HepG2 (cell line): ENCODE measurements around the gene ZFYVE28. TPM values are rescaled to one million over a fixed set of nuclear protein-coding genes. Genes with fewer than 3 reads are reported as not detected.
A peak's percentile ranks its signal among the peaks of the same experiment; 100 is the strongest.

ENCODE experiments used
- ATAC-seq: fragments of 200-7000 bp; cut with Tn5 transposase; 3 replicates; pipeline ENCODE4 v1.9.1; 2020; ENCODE audit warnings: mild to moderate bottlenecking, moderate library complexity
- BruUV-seq: library from RNA; stranded (reverse); fragments of 400-500 nt; replicated peaks from 2 replicates; lab custom pipeline; 2021; lab: Mats Ljungman, UMichigan
- CTCF ChIA-PET: fragments of 300-600 bp; formaldehyde crosslinking; extraction: SDS; loops from one replicate; lab custom pipeline; 2021; ENCODE audit warnings: low total read pairs, inconsistent platforms, low intra/inter-chr PET ratio; lab: Yijun Ruan, JAX
- POLR2A ChIA-PET: fragments of 350-600 bp; sonication (Branson Sonifier 250); formaldehyde crosslinking; loops from one replicate; lab custom pipeline; 2020; ENCODE audit warnings: antibody characterized with exemption, inconsistent platforms; lab: Yijun Ruan, JAX
- DNase-seq: peaks from one replicate; pipeline ENCODE4 v3.0.0-alpha.2; 2015; ENCODE audit warnings: low spot score
- FAIRE-seq: peaks from 3 replicates; lab custom pipeline; 2011; peaks lifted over from hg19 to GRCh38; lab: Jason Lieb, UNC
- H2AFZ ChIP-seq: one replicate; pipeline ENCODE4 v1.6.1; 2011; ENCODE audit warnings: low read length, inconsistent platforms
- H3K27ac ChIP-seq: fragments of 300-600 bp; 3 replicates; pipeline ENCODE4 v1.8.0; 2011; ENCODE audit warnings: mixed run types, mild to moderate bottlenecking, mixed read lengths, low read length, inconsistent platforms; ENCODE audit not compliant: insufficient read depth; ENCODE audit errors: extremely low read length
- H3K27me3 ChIP-seq, 2 experiments: fragments of 200-600 bp in 1 of 2; 2 replicates in 1 of 2; 3 replicates in 1 of 2; pipeline versions ENCODE4 v1.6.0 to v1.8.0; 2011; ENCODE audit warnings: low read length in 2 of 2, mild to moderate bottlenecking in 2 of 2, moderate library complexity in 2 of 2, inconsistent platforms in 1 of 2; ENCODE audit not compliant: insufficient read depth in 2 of 2, control insufficient read depth in 1 of 2
- H3K36me3 ChIP-seq, 2 experiments: fragments of 200-600 bp in 1 of 2; replicated peaks in 1 of 2; 2 replicates in 1 of 2; 3 replicates in 1 of 2; pipeline versions ENCODE4 v1.5.1 to v1.8.0; 2011; ENCODE audit warnings: low read length in 2 of 2, inconsistent platforms in 1 of 2; ENCODE audit not compliant: insufficient read depth in 2 of 2, control insufficient read depth in 1 of 2
- H3K4me1 ChIP-seq: 2 replicates; pipeline ENCODE4 v1.5.1; 2012; ENCODE audit warnings: low read length, inconsistent platforms; ENCODE audit not compliant: insufficient read depth
- H3K4me2 ChIP-seq: 2 replicates; pipeline ENCODE4 v1.6.0; 2011; ENCODE audit warnings: low read depth, low read length, inconsistent platforms
- H3K4me3 ChIP-seq, 3 experiments: fragments of 200-600 bp in 1 of 3; sonication (generic), shearing (Covaris generic) in 1 of 3; replicated peaks in 1 of 3; 2 replicates each; pipeline ENCODE4 v1.5.1; 2011 to 2016; ENCODE audit warnings: low read length in 3 of 3, inconsistent platforms in 2 of 3, low read depth in 2 of 3, mild to moderate bottlenecking in 2 of 3, control low read depth in 1 of 3, mixed read lengths in 1 of 3; ENCODE audit not compliant: insufficient read depth in 1 of 3
- H3K79me2 ChIP-seq: one replicate; pipeline ENCODE4 v1.6.1; 2011; ENCODE audit warnings: low read length, inconsistent platforms; ENCODE audit not compliant: insufficient read depth
- H3K9ac ChIP-seq: 2 replicates; pipeline ENCODE4 v1.6.0; 2011; ENCODE audit warnings: mild to moderate bottlenecking, low read depth, low read length, inconsistent platforms; ENCODE audit not compliant: insufficient read depth
- H3K9me3 ChIP-seq: 2 replicates; pipeline ENCODE4 v1.5.1; 2012; ENCODE audit warnings: mild to moderate bottlenecking, low read length
- H4K20me1 ChIP-seq: 2 replicates; pipeline ENCODE4 v1.6.0; 2011; ENCODE audit warnings: inconsistent platforms, mild to moderate bottlenecking, low read length, moderate library complexity; ENCODE audit not compliant: insufficient read depth
- ATF1 ChIP-seq: IDR thresholded peaks from 2 replicates; pipeline ENCODE4 v1.6.1; 2016; ENCODE audit warnings: mild to moderate bottlenecking, control low read depth
- CERS6 ChIP-seq: sonication (generic); formaldehyde crosslinking; IDR thresholded peaks from 2 replicates; pipeline ENCODE4 v1.5.0; 2020; ENCODE audit warnings: missing genetic modification reagents
- DMAP1 ChIP-seq: IDR thresholded peaks from 2 replicates; pipeline ENCODE4 v1.6.1; 2016
- FOSL1 ChIP-seq: sonication (generic); formaldehyde crosslinking; IDR thresholded peaks from 2 replicates; pipeline ENCODE4 v1.9.0; 2021; ENCODE audit warnings: missing genetic modification reagents, borderline replicate concordance
- GLI4 ChIP-seq: sonication (generic); formaldehyde crosslinking; IDR thresholded peaks from 2 replicates; pipeline ENCODE4 v1.5.1; 2020; ENCODE audit warnings: missing genetic modification reagents, mild to moderate bottlenecking, moderate library complexity, borderline replicate concordance
- ISL2 ChIP-seq: sonication (generic); formaldehyde crosslinking; IDR thresholded peaks from 2 replicates; pipeline ENCODE4 v1.5.0; 2020; ENCODE audit warnings: missing genetic modification reagents
- KLF11 ChIP-seq: IDR thresholded peaks from 2 replicates; pipeline ENCODE4 v1.6.1; 2016; ENCODE audit warnings: missing compliant biosample characterization
- MXD3 ChIP-seq: IDR thresholded peaks from 2 replicates; pipeline ENCODE4 v1.6.1; 2016; ENCODE audit warnings: mild to moderate bottlenecking, missing biosample characterization, missing genetic modification reagents
- NFIB ChIP-seq: sonication (generic); formaldehyde crosslinking; IDR thresholded peaks from 2 replicates; pipeline ENCODE4 v1.9.0; 2021; ENCODE audit warnings: missing genetic modification reagents, mild to moderate bottlenecking, borderline replicate concordance
- PAX8 ChIP-seq: sonication (generic); formaldehyde crosslinking; IDR thresholded peaks from 2 replicates; pipeline ENCODE4 v1.8.0; 2022; ENCODE audit warnings: mild to moderate bottlenecking, missing genetic modification reagents, borderline replicate concordance
- PHF8 ChIP-seq: sonication (generic); formaldehyde crosslinking; IDR thresholded peaks from 2 replicates; pipeline ENCODE4 v1.5.0; 2020; ENCODE audit warnings: missing genetic modification reagents
- PLSCR1 ChIP-seq: sonication (generic); formaldehyde crosslinking; IDR thresholded peaks from 2 replicates; pipeline ENCODE4 v1.5.0; 2020; ENCODE audit warnings: missing genetic modification reagents, mild to moderate bottlenecking, borderline replicate concordance
- TERF1 ChIP-seq: sonication (generic); formaldehyde crosslinking; IDR thresholded peaks from 2 replicates; pipeline ENCODE4 v1.8.0; 2022; ENCODE audit warnings: mild to moderate bottlenecking, missing genetic modification reagents, moderate library complexity
- WIZ ChIP-seq: sonication (generic); formaldehyde crosslinking; IDR thresholded peaks from 2 replicates; pipeline ENCODE4 v1.5.1; 2020; ENCODE audit warnings: mild to moderate bottlenecking, missing genetic modification reagents
- YEATS4 ChIP-seq: sonication (generic); formaldehyde crosslinking; IDR thresholded peaks from 2 replicates; pipeline ENCODE4 v1.4.0; 2020; ENCODE audit warnings: missing genetic modification reagents, borderline replicate concordance
- ZFP82 ChIP-seq: sonication (generic); formaldehyde crosslinking; IDR thresholded peaks from 2 replicates; pipeline ENCODE4 v1.5.1; 2020; ENCODE audit warnings: mild to moderate bottlenecking, missing genetic modification reagents, borderline replicate concordance
- ZNF639 ChIP-seq: conservative IDR thresholded peaks from 2 replicates; pipeline ENCODE4 v1.6.1; 2018; ENCODE audit warnings: missing genetic modification reagents
- ZNF678 ChIP-seq: sonication (generic); formaldehyde crosslinking; IDR thresholded peaks from 2 replicates; pipeline ENCODE4 v1.4.0; 2020; ENCODE audit warnings: mild to moderate bottlenecking, missing genetic modification reagents
- ZNF75D ChIP-seq: sonication (generic); formaldehyde crosslinking; IDR thresholded peaks from 2 replicates; pipeline ENCODE4 v1.8.1; 2023; ENCODE audit warnings: missing genetic modification reagents, mild to moderate bottlenecking, borderline replicate concordance
- ZNF781 ChIP-seq: sonication (generic); formaldehyde crosslinking; IDR thresholded peaks from 2 replicates; pipeline ENCODE4 v1.5.1; 2020; ENCODE audit warnings: borderline replicate concordance, mild to moderate bottlenecking, missing genetic modification reagents; ENCODE audit errors: not compliant biosample characterization
- WGBS: methylation state at CpG from one replicate; pipeline ENCODE4 v1.1.6; 2017; ENCODE audit warnings: low lambda C conversion rate; 5-methylcytosine and 5-hydroxymethylcytosine counted together
- in situ Hi-C: cut with HindIII; loops from 2 replicates; pipeline ENCODE4 v1.10.0; 2017; ENCODE audit warnings: low pct_unique_long_range_greater_than_20kb; ENCODE audit not compliant: extremely low pct_ligation_motif_present
- intact Hi-C: fragments of 100-400 bp; cut with micrococcal nuclease; formaldehyde crosslinking; loops from one replicate; pipeline ENCODE4 v1.10.0; 2022; ENCODE audit not compliant: unreplicated experiment
- polyA plus RNA-seq, 8 experiments: library from polyadenylated mRNA; depleted of rRNA in 3 of 8; stranded (reverse) in 7 of 8; unstranded in 1 of 8; fragments of >200 nt; fragmentation: Illumina TruSeq in 4 of 8; extraction: Trizol in 4 of 8; gene quantifications; 2 replicates each; pipeline versions ENCODE4 v1.2.1 to v1.2.3, GENCODE V29; 2011 to 2016; ENCODE audit warnings: low read depth in 4 of 8, missing spikeins in 1 of 8, mixed read lengths in 1 of 8; ENCODE audit not compliant: insufficient read depth in 1 of 8
- total RNA-seq, 5 experiments: library from RNA; depleted of rRNA; stranded (reverse); fragments of >200 nt; fragmentation: Illumina TruSeq; extraction: Trizol; gene quantifications; 2 replicates each; pipeline ENCODE4 v1.2.3, GENCODE V29; 2016; ENCODE audit warnings: low read depth in 1 of 5

ZFYVE28 gene
- total and polyA plus RNA-seq, 2 of the 13 experiments (the other 11 are each of a cell fraction or from before 2014, with no cell fraction given), result 0.12 to 0.22 TPM

GRCh38 chr4:2261110-2261852, 157.2 kb downstream of the ZFYVE28 start:
- no TSS peak for BruUV-seq
- DNase-seq (no peak), ATAC-seq (no peak), FAIRE-seq (no peak)
- Histone ChIP-seq H3K4me3 (peak overlapping the region; percentile 67 to 85 (median 83)), H3K27me3 (peaks cover 11 to 19% of the 10 kb centered on the region in 2 experiments; a peak in 3 of 5 replicates), H3K4me1 (peaks cover 31% of the 10 kb centered on the region), H3K4me2 (peak overlapping the region; percentile 87), H3K27ac (peak overlapping the region; percentile 66), H2AFZ (no peak overlapping the region), H3K79me2 (peaks cover 9% of the 10 kb centered on the region), H4K20me1 (no peaks in the 10 kb centered on the region), H3K9me3 (no peaks in the 10 kb centered on the region), H3K36me3 (0 out of 5 replicates have a peak, but pooled peaks cover 1 to 6% of the 10 kb centered on the region in 2 experiments), H3K9ac (peak overlapping the region; percentile 86)
- 0% methylated on average over 1 of the region's 91 CpGs for WGBS
- POLR2A ChIA-PET, result interaction anchor here (1.0 to 1.3 kb wide), 2 partner anchors 19 kb away, joined by 3 to 11 read pairs; partner anchors contain the start of genes HAUS3 and POLN
- intact Hi-C loops, result no loop called here
- CTCF ChIA-PET, result no interaction called here
- in situ Hi-C loops, result no loop called here
- TF ChIP-seq GLI4 (CRISPR knock-in tag) (no peak), NFIB (CRISPR knock-in tag) (no peak), PAX8 (CRISPR knock-in tag) (no peak), TERF1 (CRISPR knock-in tag) (no peak), ZNF678 (CRISPR knock-in tag) (no peak), CERS6 (CRISPR knock-in tag) (no peak), MXD3 (CRISPR knock-in tag) (0 out of 2 replicates have a peak, but pooled peaks have one; percentile 5), WIZ (0 out of 2 replicates have a peak, but pooled peaks have one; percentile 35), KLF11 (no peak), FOSL1 (CRISPR knock-in tag) (no peak), DMAP1 (peak; percentile 34; the same call in 1 of the 2 replicates), ZNF639 (CRISPR knock-in tag) (no peak), ZNF75D (CRISPR knock-in tag) (no peak), ZNF781 (CRISPR knock-in tag) (no peak), PHF8 (peak; percentile 61), YEATS4 (0 out of 2 replicates have a peak, but pooled peaks have one; percentile 66), ATF1 (CRISPR knock-in tag) (no peak), PLSCR1 (CRISPR knock-in tag) (no peak), ISL2 (CRISPR knock-in tag) (no peak), ZFP82 (CRISPR knock-in tag) (0 out of 2 replicates have a peak, but pooled peaks have one; percentile 11)
